DND-41 (cell line): ENCODE results near the gene RFTN1.

Source experiments
- EZH2 ChIP-seq: IDR thresholded peaks from 3 replicates; pipeline ENCODE4 v1.6.1; 2012; ENCODE audit warnings: borderline replicate concordance, low read depth, mild to moderate bottlenecking, moderate library complexity, low read length, inconsistent platforms; ENCODE audit not compliant: severe bottlenecking
- TF ChIP-seq, protein P1 (sequence below): IDR thresholded peaks from 2 replicates; pipeline ENCODE4 v1.5.1; 2012; ENCODE audit warnings: borderline replicate concordance, low read length, moderate library complexity, mild to moderate bottlenecking; ENCODE audit not compliant: poor library complexity, severe bottlenecking; ENCODE audit errors: extremely low read depth

DNA sequence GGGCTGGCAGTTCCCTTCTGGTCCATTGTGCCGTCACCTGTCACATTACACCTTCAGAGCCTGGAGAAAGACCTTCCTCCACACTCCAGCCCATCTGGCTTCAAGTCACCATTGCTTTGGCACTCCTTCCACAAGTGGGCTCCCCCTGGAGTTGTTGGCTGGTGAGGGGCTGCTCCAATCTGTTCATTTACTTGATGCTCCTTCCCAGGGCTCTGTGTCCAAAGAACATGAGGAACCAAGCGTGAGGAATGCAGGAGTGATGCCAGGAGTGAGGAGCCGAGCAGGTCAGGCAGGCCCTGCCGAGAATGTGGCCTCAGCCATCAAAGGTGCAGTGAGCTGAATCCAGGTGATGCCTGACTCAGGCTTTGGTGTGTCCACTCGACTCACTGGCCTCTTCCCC, 191.3 kb downstream of the RFTN1 start:
- TF ChIP-seq, protein P1, sequence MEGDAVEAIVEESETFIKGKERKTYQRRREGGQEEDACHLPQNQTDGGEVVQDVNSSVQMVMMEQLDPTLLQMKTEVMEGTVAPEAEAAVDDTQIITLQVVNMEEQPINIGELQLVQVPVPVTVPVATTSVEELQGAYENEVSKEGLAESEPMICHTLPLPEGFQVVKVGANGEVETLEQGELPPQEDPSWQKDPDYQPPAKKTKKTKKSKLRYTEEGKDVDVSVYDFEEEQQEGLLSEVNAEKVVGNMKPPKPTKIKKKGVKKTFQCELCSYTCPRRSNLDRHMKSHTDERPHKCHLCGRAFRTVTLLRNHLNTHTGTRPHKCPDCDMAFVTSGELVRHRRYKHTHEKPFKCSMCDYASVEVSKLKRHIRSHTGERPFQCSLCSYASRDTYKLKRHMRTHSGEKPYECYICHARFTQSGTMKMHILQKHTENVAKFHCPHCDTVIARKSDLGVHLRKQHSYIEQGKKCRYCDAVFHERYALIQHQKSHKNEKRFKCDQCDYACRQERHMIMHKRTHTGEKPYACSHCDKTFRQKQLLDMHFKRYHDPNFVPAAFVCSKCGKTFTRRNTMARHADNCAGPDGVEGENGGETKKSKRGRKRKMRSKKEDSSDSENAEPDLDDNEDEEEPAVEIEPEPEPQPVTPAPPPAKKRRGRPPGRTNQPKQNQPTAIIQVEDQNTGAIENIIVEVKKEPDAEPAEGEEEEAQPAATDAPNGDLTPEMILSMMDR = peak; percentile 1
- TF ChIP-seq EZH2 = no peak
